ES-I3 (cell line): Measurements from ENCODE around the gene RNF20.
A peak's percentile ranks its signal among the peaks of the same experiment; 100 is the strongest.

Source experiments
- H3K36me3 ChIP-seq: 2 replicates; pipeline ENCODE4 v1.6.1; 2013; ENCODE audit warnings: mild to moderate bottlenecking, low read length, control low read depth, moderate library complexity; ENCODE audit not compliant: insufficient read depth
- H3K4me1 ChIP-seq: 2 replicates; pipeline ENCODE4 v1.6.1; 2013; ENCODE audit warnings: mild to moderate bottlenecking, control low read depth, low read length; ENCODE audit not compliant: insufficient read depth
- H3K9ac ChIP-seq: 2 replicates; pipeline ENCODE4 v1.6.1; 2013; ENCODE audit warnings: low read depth, mild to moderate bottlenecking, low read length, moderate library complexity
- H3K9me3 ChIP-seq: 2 replicates; pipeline ENCODE4 v1.6.1; 2013; ENCODE audit warnings: mild to moderate bottlenecking, low read length, moderate library complexity; ENCODE audit not compliant: control insufficient read depth, insufficient read depth

Gene RNF20

GRCh38 chr9:101533334-101534204 lies at the start of gene RNF20:
TSS of gene RNF20 (plus strand) at chr9:101533853. CDS start at chr9:101535424, 1,571 bp downstream.
- no peaks in the 10 kb centered on the region for H3K9me3 ChIP-seq
- no peaks in the 10 kb centered on the region; the same call in 1 of the 2 replicates for H3K4me1 ChIP-seq
- peak within 1 kb of the TSS; percentile 91 for H3K9ac ChIP-seq
- no peaks in the 10 kb centered on the region; the same call in 1 of the 2 replicates for H3K36me3 ChIP-seq

GRCh38 chr9:101484046-101484445 lies 49.6 kb upstream of the RNF20 start:
- H3K9ac ChIP-seq: no peak overlapping the region
- H3K4me1 ChIP-seq: no peaks in the 10 kb centered on the region
- H3K9me3 ChIP-seq: no peaks in the 10 kb centered on the region
- no peaks in the 10 kb centered on the region for H3K36me3 ChIP-seq

GRCh38 chr9:101485924-101486692 lies 47.5 kb upstream of the RNF20 start:
- H3K9ac ChIP-seq: peak overlapping the region; percentile 65
- H3K9me3 ChIP-seq: no peaks in the 10 kb centered on the region
- H3K36me3 ChIP-seq: no peaks in the 10 kb centered on the region
- H3K4me1 ChIP-seq: no peaks in the 10 kb centered on the region

- Histone ChIP-seq H3K4me1 (no peaks in the 10 kb centered on the region), H3K36me3 (no peaks in the 10 kb centered on the region), H3K9me3 (no peaks in the 10 kb centered on the region), H3K9ac (peak overlapping the region; percentile 65)
These were observed 46.8 kb upstream of the RNF20 start for GRCh38 chr9:101486693-101487442.

GRCh38 chr9:101487443-101487840 lies 46.2 kb upstream of the RNF20 start:
- H3K9ac ChIP-seq: peak overlapping the region; percentile 65; the same call in 1 of the 2 replicates
- no peaks in the 10 kb centered on the region for H3K9me3 ChIP-seq
- no peaks in the 10 kb centered on the region for H3K4me1 ChIP-seq
- H3K36me3 ChIP-seq: no peaks in the 10 kb centered on the region

GRCh38 chr9:101495810-101496209 lies 37.8 kb upstream of the RNF20 start:
- H3K9me3 ChIP-seq: no peaks in the 10 kb centered on the region
- no peaks in the 10 kb centered on the region for H3K4me1 ChIP-seq
- no peak overlapping the region for H3K9ac ChIP-seq
- no peaks in the 10 kb centered on the region for H3K36me3 ChIP-seq

GRCh38 chr9:101498323-101498722 lies 35.3 kb upstream of the RNF20 start:
- Histone ChIP-seq H3K9ac (no peak overlapping the region), H3K9me3 (no peaks in the 10 kb centered on the region), H3K36me3 (no peaks in the 10 kb centered on the region), H3K4me1 (no peaks in the 10 kb centered on the region)

- Histone ChIP-seq H3K9ac (no peak overlapping the region), H3K4me1 (no peaks in the 10 kb centered on the region), H3K9me3 (no peaks in the 10 kb centered on the region), H3K36me3 (no peaks in the 10 kb centered on the region)
These were observed 29.5 kb upstream of the RNF20 start for GRCh38 chr9:101504188-101504587.

GRCh38 chr9:101508211-101508610 lies 25.4 kb upstream of the RNF20 start:
- Histone ChIP-seq H3K4me1 (peaks cover 17% of the 10 kb centered on the region), H3K36me3 (no peaks in the 10 kb centered on the region), H3K9ac (no peak overlapping the region), H3K9me3 (no peaks in the 10 kb centered on the region)

GRCh38 chr9:101509572-101509971 lies 24.1 kb upstream of the RNF20 start:
- H3K36me3 ChIP-seq: no peaks in the 10 kb centered on the region
- H3K9ac ChIP-seq: no peak overlapping the region
- H3K9me3 ChIP-seq: no peaks in the 10 kb centered on the region
- peaks cover 31% of the 10 kb centered on the region for H3K4me1 ChIP-seq

- no peaks in the 10 kb centered on the region for H3K9me3 ChIP-seq
- no peak overlapping the region for H3K9ac ChIP-seq
- no peaks in the 10 kb centered on the region for H3K36me3 ChIP-seq
- H3K4me1 ChIP-seq: peaks cover 33% of the 10 kb centered on the region
These were observed 23.2 kb upstream of the RNF20 start for GRCh38 chr9:101510459-101510858.

GRCh38 chr9:101511009-101511408 lies 22.6 kb upstream of the RNF20 start:
- Histone ChIP-seq H3K9me3 (no peaks in the 10 kb centered on the region), H3K4me1 (peaks cover 33% of the 10 kb centered on the region), H3K36me3 (no peaks in the 10 kb centered on the region), H3K9ac (no peak overlapping the region)

- H3K4me1 ChIP-seq: peaks cover 33% of the 10 kb centered on the region
- no peaks in the 10 kb centered on the region for H3K36me3 ChIP-seq
- no peak overlapping the region for H3K9ac ChIP-seq
- H3K9me3 ChIP-seq: no peaks in the 10 kb centered on the region
These were observed 21.5 kb upstream of the RNF20 start for GRCh38 chr9:101512116-101512515.

- H3K36me3 ChIP-seq: no peaks in the 10 kb centered on the region
These were observed 20.3 kb upstream of the RNF20 start for GRCh38 chr9:101513351-101513750.

More at GRCh38 chr9:101513351-101513750, 20.3 kb upstream of the RNF20 start:
- no peaks in the 10 kb centered on the region for H3K9me3 ChIP-seq
- no peak overlapping the region for H3K9ac ChIP-seq
- H3K4me1 ChIP-seq: peaks cover 33% of the 10 kb centered on the region
